ENCODE data around the gene ZNF761. TPM values are rescaled to one million over a fixed set of nuclear protein-coding genes. Genes with fewer than 3 reads are reported as not detected.
"Not testable (repeated sequence)": the region's sequence is repeated elsewhere in the genome, so short reads cannot be mapped to it uniquely, and the experiment has no call there.

ZNF761 gene
- total and polyA plus RNA-seq, 2 of the 13 experiments (the other 11 are each of a cell fraction or from before 2014, with no cell fraction given) = 11.6 to 16.2 TPM

DNA sequence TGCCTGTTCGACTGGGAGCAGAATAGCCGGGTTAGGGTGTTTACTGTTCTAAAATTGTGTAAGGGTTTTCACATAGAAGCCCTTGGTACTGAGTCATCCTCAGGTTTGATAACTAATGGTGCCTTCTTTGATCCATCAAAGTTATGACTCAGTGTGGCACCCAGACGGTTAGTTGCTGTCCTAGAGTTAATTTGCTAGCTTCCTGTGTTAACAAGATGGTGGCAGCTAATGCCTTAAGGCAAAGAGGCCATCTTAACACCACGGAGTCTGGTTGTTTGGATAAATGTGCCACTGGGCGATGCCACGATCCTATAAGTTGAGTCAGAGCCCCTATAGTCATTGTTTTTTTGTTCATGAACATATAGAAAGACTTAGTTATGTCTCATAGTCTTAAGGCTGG is 43.7 kb downstream of the ZNF761 start:
- ATAC-seq; in situ Hi-C loops (cut with HindIII; ENCODE audit: extremely low pct_ligation_motif_present, low pct_unique_long_range_greater_than_20kb): not testable (repeated sequence)

DNA sequence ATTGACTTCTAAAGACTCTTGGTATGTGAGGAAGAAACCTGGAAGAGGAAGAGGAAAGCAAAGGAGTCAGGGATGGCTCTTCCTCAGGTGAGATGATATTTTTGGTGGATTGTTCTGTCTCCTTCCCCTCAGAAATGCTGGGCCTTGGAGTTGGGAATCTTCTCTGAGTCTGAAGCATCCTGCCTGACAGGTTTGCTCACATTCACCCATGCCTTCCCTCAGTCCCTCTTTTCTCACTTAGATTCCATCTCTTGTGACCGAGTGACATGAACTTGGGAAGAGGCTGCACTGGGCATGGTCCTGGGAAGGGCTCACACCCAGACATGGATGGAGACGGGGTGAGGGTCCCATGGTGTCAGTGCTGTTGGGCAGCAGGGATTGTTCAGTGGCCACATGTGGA is 52.0 kb downstream of the ZNF761 start:
- H3K4me2 ChIP-seq (ENCODE audit: low read depth, low read length); FAIRE-seq; intact Hi-C loops (cut with micrococcal nuclease; ENCODE audit: unreplicated experiment); POLR2A ChIA-PET; H3K27me3 ChIP-seq (ENCODE audit: control insufficient read depth in 1 of 2, insufficient read depth in 2 of 2, low read length in 2 of 2); in situ Hi-C loops (cut with HindIII; ENCODE audit: extremely low pct_ligation_motif_present, low pct_unique_long_range_greater_than_20kb); BruUV-seq (replicated peaks); H3K9ac ChIP-seq (ENCODE audit: insufficient read depth, low read depth, low read length); H3K9me3 ChIP-seq (ENCODE audit: low read length); H3K4me3 ChIP-seq (replicated peaks in 1 of 3; ENCODE audit: insufficient read depth in 1 of 3, low read depth in 2 of 3, low read length in 3 of 3); H3K79me2 ChIP-seq (ENCODE audit: insufficient read depth, low read length); H3K27ac ChIP-seq (ENCODE audit: extremely low read length, insufficient read depth, low read length); H4K20me1 ChIP-seq (ENCODE audit: insufficient read depth, low read length); CTCF ChIA-PET (ENCODE audit: low intra/inter-chr PET ratio, low total read pairs); ATAC-seq; DNase-seq (ENCODE audit: low spot score); H2AFZ ChIP-seq (ENCODE audit: low read length): not testable (repeated sequence)
- WGBS (ENCODE audit: low lambda C conversion rate) = 100% methylated on average over 2 of the region's 2 CpGs
- peaks cover 4 to 34% of the 10 kb centered on the region in 2 experiments; a peak in 4 of 5 replicates for H3K36me3 ChIP-seq (replicated peaks in 1 of 2; ENCODE audit: control insufficient read depth in 1 of 2, insufficient read depth in 2 of 2, low read length in 2 of 2)
- peaks cover 10% of the 10 kb centered on the region for H3K4me1 ChIP-seq (ENCODE audit: insufficient read depth, low read length)

More for the DNA sequence above, 43.7 kb downstream of the ZNF761 start:
- POLR2A ChIA-PET; FAIRE-seq; H3K9me3 ChIP-seq (ENCODE audit: low read length); H2AFZ ChIP-seq (ENCODE audit: low read length); CTCF ChIA-PET (ENCODE audit: low intra/inter-chr PET ratio, low total read pairs); H4K20me1 ChIP-seq (ENCODE audit: insufficient read depth, low read length); BruUV-seq (replicated peaks); intact Hi-C loops (cut with micrococcal nuclease; ENCODE audit: unreplicated experiment); H3K27me3 ChIP-seq (ENCODE audit: control insufficient read depth in 1 of 2, insufficient read depth in 2 of 2, low read length in 2 of 2); H3K4me2 ChIP-seq (ENCODE audit: low read depth, low read length); H3K27ac ChIP-seq (ENCODE audit: extremely low read length, insufficient read depth, low read length); H3K9ac ChIP-seq (ENCODE audit: insufficient read depth, low read depth, low read length); DNase-seq (ENCODE audit: low spot score); H3K4me3 ChIP-seq (replicated peaks in 1 of 3; ENCODE audit: insufficient read depth in 1 of 3, low read depth in 2 of 3, low read length in 3 of 3): not testable (repeated sequence)
- WGBS (ENCODE audit: low lambda C conversion rate) = 87% methylated on average over 6 of the region's 6 CpGs
- peaks cover 10% of the 10 kb centered on the region for H3K79me2 ChIP-seq (ENCODE audit: insufficient read depth, low read length)
- peaks cover 11% of the 10 kb centered on the region; the same call in 1 of the 2 replicates for H3K4me1 ChIP-seq (ENCODE audit: insufficient read depth, low read length)
- 0 out of 2 replicates have a peak, but pooled peaks have one; percentile 27 for TF ChIP-seq FOSL2 (CRISPR knock-in tag; IDR thresholded peaks at IDR 0.05)
- peaks cover 6 to 26% of the 10 kb centered on the region in 2 experiments; a peak in 4 of 5 replicates for H3K36me3 ChIP-seq (replicated peaks in 1 of 2; ENCODE audit: control insufficient read depth in 1 of 2, insufficient read depth in 2 of 2, low read length in 2 of 2)

Measured in HepG2 (cell line).